ENCODE results near the gene LEKR1.

Gene LEKR1

DNA sequence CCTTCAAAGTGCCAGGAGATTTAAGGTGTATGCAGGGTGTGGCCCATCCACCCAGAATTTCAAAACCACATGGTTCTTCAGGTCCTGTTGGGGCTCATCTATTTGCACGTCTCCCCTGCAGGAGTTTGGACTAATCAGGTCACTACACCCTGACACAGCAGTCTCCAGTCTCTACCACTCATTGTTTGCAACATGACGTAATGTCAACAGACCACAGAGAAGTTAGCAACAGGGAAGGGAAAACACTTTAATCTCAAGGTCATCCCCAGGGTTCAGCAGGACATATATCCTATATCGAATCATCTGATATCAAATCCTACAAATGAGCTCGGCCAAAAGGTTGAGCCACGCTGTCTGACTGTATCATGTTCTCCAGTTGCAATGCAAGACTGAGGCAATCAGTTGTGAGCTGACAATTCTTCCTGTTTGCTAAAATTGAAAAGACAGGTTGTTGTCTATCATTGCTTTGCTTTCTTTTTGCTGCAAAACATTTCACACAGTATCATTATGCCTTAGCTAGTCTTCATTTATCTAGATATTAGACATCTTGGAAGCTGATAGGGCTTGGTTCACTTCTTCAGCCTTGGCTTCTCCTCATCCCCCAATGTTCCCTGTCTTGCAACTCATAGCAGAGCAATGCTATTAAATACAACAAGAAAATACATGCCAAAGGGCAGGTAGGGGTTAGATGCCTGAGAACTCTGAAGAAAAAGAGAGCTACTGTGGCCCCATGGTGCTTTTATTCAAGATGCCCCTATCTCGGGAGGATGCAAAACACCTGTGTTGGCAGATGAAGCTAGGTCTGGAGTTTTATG lies 13.4 kb upstream of the LEKR1 start:
- no peak for ATAC-seq
- no peak for TF ChIP-seq ZNF70 (CRISPR knock-in tag; IDR thresholded peaks at IDR 0.05)
- TF ChIP-seq, protein P1, sequence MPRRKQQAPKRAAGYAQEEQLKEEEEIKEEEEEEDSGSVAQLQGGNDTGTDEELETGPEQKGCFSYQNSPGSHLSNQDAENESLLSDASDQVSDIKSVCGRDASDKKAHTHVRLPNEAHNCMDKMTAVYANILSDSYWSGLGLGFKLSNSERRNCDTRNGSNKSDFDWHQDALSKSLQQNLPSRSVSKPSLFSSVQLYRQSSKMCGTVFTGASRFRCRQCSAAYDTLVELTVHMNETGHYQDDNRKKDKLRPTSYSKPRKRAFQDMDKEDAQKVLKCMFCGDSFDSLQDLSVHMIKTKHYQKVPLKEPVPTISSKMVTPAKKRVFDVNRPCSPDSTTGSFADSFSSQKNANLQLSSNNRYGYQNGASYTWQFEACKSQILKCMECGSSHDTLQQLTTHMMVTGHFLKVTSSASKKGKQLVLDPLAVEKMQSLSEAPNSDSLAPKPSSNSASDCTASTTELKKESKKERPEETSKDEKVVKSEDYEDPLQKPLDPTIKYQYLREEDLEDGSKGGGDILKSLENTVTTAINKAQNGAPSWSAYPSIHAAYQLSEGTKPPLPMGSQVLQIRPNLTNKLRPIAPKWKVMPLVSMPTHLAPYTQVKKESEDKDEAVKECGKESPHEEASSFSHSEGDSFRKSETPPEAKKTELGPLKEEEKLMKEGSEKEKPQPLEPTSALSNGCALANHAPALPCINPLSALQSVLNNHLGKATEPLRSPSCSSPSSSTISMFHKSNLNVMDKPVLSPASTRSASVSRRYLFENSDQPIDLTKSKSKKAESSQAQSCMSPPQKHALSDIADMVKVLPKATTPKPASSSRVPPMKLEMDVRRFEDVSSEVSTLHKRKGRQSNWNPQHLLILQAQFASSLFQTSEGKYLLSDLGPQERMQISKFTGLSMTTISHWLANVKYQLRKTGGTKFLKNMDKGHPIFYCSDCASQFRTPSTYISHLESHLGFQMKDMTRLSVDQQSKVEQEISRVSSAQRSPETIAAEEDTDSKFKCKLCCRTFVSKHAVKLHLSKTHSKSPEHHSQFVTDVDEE (CRISPR knock-in tag; IDR thresholded peaks at IDR 0.05): no peak

GRCh38 chr3:156814295-156814694 lies 11.9 kb upstream of the LEKR1 start:
- no peak for ATAC-seq
- TF ChIP-seq, protein P1 (CRISPR knock-in tag; IDR thresholded peaks at IDR 0.05): no peak
- TF ChIP-seq ARNTL (CRISPR knock-in tag; IDR thresholded peaks at IDR 0.05; ENCODE audit: borderline replicate concordance, low read depth) (no peak), ZC3H10 (CRISPR knock-in tag; IDR thresholded peaks at IDR 0.05) (no peak), CSDC2 (CRISPR knock-in tag; IDR thresholded peaks at IDR 0.05) (no peak), ZNF70 (CRISPR knock-in tag; IDR thresholded peaks at IDR 0.05) (no peak), OSR1 (CRISPR knock-in tag; IDR thresholded peaks at IDR 0.05) (no peak), TCF4 (CRISPR knock-in tag; IDR thresholded peaks at IDR 0.05; ENCODE audit: borderline replicate concordance) (no peak), RARB (CRISPR knock-in tag; IDR thresholded peaks at IDR 0.05) (no peak), ZNF8 (CRISPR knock-in tag; IDR thresholded peaks at IDR 0.05) (no peak), ZNF565 (CRISPR knock-in tag; conservative IDR thresholded peaks at IDR 0.05; ENCODE audit: low read depth) (no peak), ZFP3 (CRISPR knock-in tag; IDR thresholded peaks at IDR 0.05) (no peak)

GRCh38 chr3:156816091-156816793 lies 9.9 kb upstream of the LEKR1 start:
- ATAC-seq: peak; percentile 48
- TF ChIP-seq ZFP3 (CRISPR knock-in tag; IDR thresholded peaks at IDR 0.05) (no peak), ZNF565 (CRISPR knock-in tag; conservative IDR thresholded peaks at IDR 0.05; ENCODE audit: low read depth) (no peak), CREB5 (CRISPR knock-in tag; IDR thresholded peaks at IDR 0.05; ENCODE audit: low read depth) (no peak)
- TF ChIP-seq, protein P1 (CRISPR knock-in tag; IDR thresholded peaks at IDR 0.05): no peak

GRCh38 chr3:156816794-156817645 lies 9.1 kb upstream of the LEKR1 start:
- peak; percentile 89 for ATAC-seq

More at GRCh38 chr3:156816794-156817645, 9.1 kb upstream of the LEKR1 start:
- TF ChIP-seq ZFP3 (CRISPR knock-in tag; IDR thresholded peaks at IDR 0.05): 0 out of 2 replicates have a peak, but pooled peaks have one; percentile 51
- peak; percentile 46; the same call in 1 of the 2 replicates for TF ChIP-seq CSDC2 (CRISPR knock-in tag; IDR thresholded peaks at IDR 0.05)
- TF ChIP-seq ZFP30 (CRISPR knock-in tag; IDR thresholded peaks at IDR 0.05): no peak
